HG03060 (cell line): ENCODE data around the gene TRAIP.
"Not testable (repeated sequence)": the region's sequence is repeated elsewhere in the genome, so short reads cannot be mapped to it uniquely, and the experiment has no call there.

Experiments
- ATAC-seq: cut with Tn5 transposase; IDR thresholded peaks from one replicate; pipeline ENCODE4 v1.9.1; 2021; ENCODE audit warnings: low read depth, moderate number of reproducible peaks; ENCODE audit not compliant: unreplicated experiment

TRAIP gene

GRCh38 chr3:49839193-49839809 lies 17.1 kb downstream of the TRAIP start:
- ATAC-seq: no peak

GRCh38 chr3:49831341-49831740 lies 25.0 kb downstream of the TRAIP start:
- ATAC-seq: no peak

GRCh38 chr3:49826016-49826415 lies 30.3 kb downstream of the TRAIP start:
- ATAC-seq: no peak

DNA sequence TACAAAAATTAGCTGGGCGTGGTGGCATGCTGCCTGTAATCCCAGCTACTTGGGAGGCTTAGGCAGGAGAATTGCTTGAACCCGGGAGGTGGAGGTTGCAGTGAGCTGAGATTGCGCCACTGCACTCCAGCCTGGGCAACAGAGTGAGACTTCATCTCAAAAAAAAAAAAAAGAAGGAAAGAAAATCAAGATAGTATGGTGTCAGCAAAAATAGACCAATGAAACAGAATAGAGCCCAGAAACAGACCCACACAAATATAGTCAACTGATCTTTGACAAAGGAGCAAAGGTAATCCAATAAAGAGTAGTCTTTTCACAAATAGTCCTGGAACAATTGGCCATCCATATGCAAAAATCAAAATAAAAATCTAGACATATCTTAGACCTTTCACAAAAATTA lies 33.2 kb downstream of the TRAIP start:
- not testable (repeated sequence) for ATAC-seq

- ATAC-seq: no peak
Observed at GRCh38 chr3:49813497-49814174, 42.7 kb downstream of the TRAIP start, which contains the start of gene UBA7. UBA7 (minus strand) TSS chr3:49813953; CDS start chr3:49813787, 166 bp downstream.

GRCh38 chr3:49812916-49813496 lies 43.4 kb downstream of the TRAIP start:
- ATAC-seq: no peak

DNA sequence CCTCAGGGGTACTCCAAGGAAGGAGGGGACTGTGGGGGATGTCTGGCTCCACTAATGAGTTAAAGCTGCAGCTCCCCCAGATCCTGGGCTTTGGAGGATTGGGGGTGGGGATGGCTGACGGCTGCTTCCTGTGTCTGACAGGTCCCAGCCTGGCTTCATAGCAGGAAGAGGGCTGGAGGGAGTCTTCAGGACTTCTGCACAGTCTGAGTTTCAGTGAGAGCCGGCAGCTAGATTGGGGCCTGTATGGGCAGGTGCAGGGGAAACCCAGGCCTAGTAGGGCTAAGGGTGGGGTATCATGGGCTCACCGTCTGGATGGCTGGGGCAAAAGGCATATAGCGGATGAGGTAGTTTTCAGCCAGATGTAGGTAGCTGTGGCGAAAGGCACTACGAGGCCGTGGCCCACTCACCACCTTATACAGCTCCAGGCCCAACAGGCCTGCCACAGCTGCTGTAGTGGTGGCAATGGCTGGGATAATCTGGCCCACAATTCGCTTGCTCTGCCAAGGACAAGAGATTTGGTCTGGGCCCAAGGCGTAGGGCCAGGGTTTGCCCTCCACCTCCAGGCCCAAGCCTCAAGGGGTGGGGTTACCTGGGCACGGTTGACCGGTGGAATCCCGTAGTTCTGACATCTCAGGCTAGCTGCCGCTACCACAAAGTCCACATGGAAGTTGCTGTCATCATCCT lies 48.8 kb downstream of the TRAIP start:
- no peak for ATAC-seq

GRCh38 chr3:49806850-49807249 lies 49.5 kb downstream of the TRAIP start:
- ATAC-seq: no peak

- no peak for ATAC-seq
Observed at GRCh38 chr3:49805897-49806701, 50.3 kb downstream of the TRAIP start.

DNA sequence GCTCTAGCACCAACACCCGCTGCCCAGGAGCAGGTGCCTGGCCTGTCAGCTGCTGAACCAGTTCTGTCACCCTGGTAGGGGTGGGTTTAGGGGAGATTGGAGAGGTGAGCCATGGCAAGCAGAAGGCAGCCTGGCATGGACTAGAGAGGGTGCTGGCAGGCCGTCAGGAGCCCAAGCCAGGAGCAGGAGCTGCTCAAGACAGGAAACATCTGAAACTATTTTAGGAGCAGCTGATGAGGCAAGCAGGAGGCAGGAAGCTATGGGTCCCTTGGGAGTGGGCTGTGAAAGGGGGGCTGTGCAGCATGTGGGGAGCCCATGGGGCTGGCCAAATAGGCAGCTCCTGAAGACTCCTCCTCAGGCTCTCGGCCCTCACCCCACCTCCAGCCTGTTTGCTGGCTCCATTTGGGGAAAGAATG lies 51.0 kb downstream of the TRAIP start:
- no peak for ATAC-seq

DNA sequence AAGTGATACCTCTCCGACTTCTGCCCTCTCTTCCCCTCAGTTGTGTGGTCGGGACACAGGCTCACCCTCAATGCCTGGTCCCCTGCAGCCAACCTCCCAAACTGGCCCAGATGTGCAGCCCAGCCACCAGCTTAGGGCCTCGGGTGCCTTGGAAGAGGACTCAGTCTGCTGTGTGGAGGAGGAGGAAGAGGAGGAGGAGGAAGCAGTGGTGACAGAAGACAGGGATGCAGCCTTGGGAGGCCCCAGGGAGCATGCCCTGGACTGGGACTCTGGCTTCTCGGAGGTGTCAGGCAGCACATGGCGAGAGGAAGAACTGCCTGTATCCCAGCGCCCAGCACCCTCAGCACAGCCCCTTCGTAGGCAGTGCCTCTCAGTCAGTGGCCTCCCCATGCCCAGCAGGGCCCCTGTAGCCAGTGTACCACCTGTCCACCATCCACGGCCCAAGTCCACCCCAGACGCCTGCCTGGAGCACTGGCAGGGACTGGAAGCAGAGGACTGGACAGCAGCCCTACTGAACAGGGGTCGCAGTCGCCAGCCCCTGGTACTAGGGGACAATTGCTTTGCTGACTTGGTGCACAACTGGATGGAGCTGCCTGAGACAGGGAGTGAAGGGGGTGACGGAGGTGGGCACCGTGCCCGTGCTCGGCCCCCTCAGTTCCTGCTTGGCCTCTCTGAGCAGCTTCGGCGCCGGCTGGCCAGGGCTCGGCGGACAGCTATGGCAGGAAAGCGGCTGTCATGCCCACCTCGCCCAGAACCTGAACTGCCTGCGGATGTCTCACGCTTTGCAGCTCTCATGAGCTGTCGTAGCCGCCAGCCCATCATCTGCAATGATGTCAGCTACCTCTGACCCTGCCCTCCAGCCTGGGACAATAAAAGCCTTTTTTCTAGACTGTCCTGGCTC lies 52.0 kb downstream of the TRAIP start:
- ATAC-seq: no peak

- ATAC-seq: no peak
Observed at GRCh38 chr3:49803465-49804140, 52.8 kb downstream of the TRAIP start.

- ATAC-seq: no peak
Observed at GRCh38 chr3:49802719-49803464, 53.5 kb downstream of the TRAIP start, which contains the start of gene INKA1. INKA1 (plus strand) TSS chr3:49803261; CDS start chr3:49803393, 132 bp downstream.

GRCh38 chr3:49801160-49801559 lies 55.2 kb downstream of the TRAIP start:
- ATAC-seq: no peak

DNA sequence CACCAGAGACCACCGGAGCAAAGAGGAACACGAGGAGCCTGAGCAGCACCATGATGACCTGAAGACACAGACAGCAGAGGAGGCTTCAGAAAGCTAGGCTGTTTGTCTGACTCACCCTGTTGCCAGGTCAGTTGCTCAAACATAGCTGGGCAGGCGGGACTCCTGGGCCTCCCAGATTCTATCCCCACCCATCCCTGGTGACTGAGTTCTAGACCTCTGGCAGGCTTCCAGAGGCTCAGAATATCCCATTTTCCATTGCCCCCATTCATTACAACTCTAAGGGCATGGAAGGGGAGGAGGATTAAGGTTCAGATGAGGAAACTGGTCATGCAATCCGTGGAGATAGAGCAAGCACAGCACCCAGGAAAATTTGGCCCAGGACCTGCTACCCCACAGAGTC lies 56.6 kb downstream of the TRAIP start, which contains the start of gene CDHR4:
Gene CDHR4 (minus strand): TSS at position 113 of the 400 bp plus-strand sequence. CDS start 61 bp downstream, at position 52.
- ATAC-seq: no peak

- no peak for ATAC-seq
Observed at GRCh38 chr3:49799105-49799504, 57.3 kb downstream of the TRAIP start.

GRCh38 chr3:49794926-49795905 lies 61.1 kb downstream of the TRAIP start:
- no peak for ATAC-seq
